Prostate gland (tissue), 2 donors: ENCODE results near the gene CARMIL1.

Experiments used
- POLR2A ChIP-seq: fragments of 450-650 bp; IDR thresholded peaks from one replicate; pipeline ENCODE4 v1.6.1; 2016; ENCODE audit warnings: antibody characterized with exemption, mild to moderate bottlenecking
- POLR2AphosphoS5 ChIP-seq: sonication (generic); formaldehyde crosslinking; IDR thresholded peaks from one replicate; pipeline ENCODE4 v1.6.1; 2017; ENCODE audit warnings: antibody characterized with exemption
- TF ChIP-seq, protein P1 (sequence below), 4 experiments: fragments of 200-600 bp in 2 of 4; fragments of 450-650 bp in 2 of 4; sonication (generic) in 2 of 4; IDR thresholded peaks; 1 replicate in 3 of 4; 2 replicates in 1 of 4; pipeline ENCODE4 v1.5.1; 2016 to 2019; ENCODE audit warnings: antibody characterized with exemption in 4 of 4, mild to moderate bottlenecking in 2 of 4, moderate library complexity in 2 of 4

DNA sequence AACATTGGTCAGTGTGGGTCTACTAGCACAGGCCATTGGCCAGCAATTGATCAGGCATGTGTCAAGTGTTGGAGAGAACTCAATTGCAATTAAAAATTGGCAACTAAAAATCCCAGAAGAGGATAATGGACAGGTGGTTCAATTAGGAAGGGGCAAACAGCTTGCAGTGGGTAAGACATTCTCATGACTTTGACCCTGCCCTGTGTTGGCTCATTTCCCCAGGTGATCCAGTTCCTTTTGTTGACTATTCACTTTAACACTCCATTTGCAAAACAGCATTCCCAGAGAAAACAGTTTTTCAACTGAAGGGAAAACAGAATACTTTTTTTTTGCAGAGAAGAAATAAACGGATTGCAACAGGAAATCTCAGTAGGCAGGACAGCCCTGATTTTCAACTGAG, 343.9 kb downstream of the CARMIL1 start:
- TF ChIP-seq, protein P1, sequence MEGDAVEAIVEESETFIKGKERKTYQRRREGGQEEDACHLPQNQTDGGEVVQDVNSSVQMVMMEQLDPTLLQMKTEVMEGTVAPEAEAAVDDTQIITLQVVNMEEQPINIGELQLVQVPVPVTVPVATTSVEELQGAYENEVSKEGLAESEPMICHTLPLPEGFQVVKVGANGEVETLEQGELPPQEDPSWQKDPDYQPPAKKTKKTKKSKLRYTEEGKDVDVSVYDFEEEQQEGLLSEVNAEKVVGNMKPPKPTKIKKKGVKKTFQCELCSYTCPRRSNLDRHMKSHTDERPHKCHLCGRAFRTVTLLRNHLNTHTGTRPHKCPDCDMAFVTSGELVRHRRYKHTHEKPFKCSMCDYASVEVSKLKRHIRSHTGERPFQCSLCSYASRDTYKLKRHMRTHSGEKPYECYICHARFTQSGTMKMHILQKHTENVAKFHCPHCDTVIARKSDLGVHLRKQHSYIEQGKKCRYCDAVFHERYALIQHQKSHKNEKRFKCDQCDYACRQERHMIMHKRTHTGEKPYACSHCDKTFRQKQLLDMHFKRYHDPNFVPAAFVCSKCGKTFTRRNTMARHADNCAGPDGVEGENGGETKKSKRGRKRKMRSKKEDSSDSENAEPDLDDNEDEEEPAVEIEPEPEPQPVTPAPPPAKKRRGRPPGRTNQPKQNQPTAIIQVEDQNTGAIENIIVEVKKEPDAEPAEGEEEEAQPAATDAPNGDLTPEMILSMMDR (IDR thresholded peaks at IDR 0.05), result no peak
- TF ChIP-seq POLR2A (no peak), POLR2AphosphoS5 (no peak)
